NCI-H345 (cell line): ENCODE measurements around the gene EPHA4.

Experiments
- DNase-seq: peaks from one replicate; lab custom pipeline; 2025; lab: John Stamatoyannopoulos, UW

Gene EPHA4

GRCh38 chr2:221572219-221572820 is at the start of gene EPHA4:
Gene EPHA4 (minus strand): TSS chr2:221572304. CDS start chr2:221572248, 56 bp downstream.
- peak; percentile 93 for DNase-seq

GRCh38 chr2:221618007-221618406 is 45.9 kb upstream of the EPHA4 start:
- DNase-seq: no peak

- DNase-seq: no peak
Measured at GRCh38 chr2:221616561-221616960, 44.5 kb upstream of the EPHA4 start.

DNA sequence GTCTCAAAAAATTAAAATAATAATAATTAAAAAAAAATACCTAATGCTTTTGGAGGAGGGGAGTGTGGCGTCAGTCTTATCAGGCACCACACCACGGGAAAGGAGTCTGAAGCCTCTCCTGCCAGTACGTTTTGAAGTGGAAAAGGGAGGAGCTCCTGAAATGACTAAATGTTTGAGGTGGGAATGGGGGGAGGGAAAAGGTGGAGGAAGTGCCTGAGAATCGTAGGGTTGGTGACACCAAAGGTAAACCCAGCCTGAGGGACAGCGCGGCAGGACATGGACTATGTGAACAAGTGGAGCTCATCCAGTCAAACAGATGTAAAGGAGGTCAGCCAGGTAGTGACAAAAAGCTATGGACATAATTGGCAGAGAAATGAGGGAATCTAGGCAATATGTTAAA is 42.2 kb upstream of the EPHA4 start:
- DNase-seq: no peak

- no peak for DNase-seq
Measured at GRCh38 chr2:221612800-221613199, 40.7 kb upstream of the EPHA4 start.

DNA sequence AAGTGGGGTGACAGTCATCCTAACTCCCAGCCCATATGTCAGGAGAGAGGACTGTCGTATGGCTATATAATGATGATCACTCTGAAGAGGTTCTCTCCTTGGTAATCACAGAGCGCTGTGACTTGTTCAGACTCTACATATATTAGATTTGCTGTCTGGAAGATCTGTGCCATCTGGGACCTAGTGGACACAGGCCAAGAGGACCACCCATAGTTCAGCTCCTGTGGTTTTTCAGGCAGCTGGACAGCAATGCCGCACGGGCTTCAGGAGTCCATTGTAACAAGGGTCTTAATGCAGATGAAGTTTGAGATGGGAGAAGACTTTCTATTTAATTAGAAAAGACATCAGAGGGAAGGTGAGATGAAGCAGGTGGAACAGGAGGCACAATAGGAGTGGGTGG is 40.1 kb upstream of the EPHA4 start:
- no peak for DNase-seq

DNA sequence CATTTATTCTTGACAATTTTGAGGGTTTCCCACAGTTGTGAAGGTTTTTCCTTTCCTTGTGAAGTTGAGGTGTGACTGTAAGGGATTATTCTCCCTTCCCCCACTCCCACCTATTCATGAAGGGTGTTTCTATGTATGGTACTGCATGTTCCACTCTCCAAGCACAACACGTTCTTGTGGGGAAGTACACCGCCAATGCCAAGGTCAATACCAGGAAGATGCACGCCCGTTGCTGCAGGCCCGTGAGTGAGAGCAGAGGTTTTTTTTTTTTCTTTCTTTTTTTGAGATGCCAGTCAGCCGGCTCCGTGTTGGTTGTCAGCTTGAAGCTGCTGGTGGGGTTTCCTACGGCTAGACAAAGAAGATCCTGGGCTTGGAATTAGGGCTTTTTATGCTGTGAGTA is 38.6 kb upstream of the EPHA4 start:
- no peak for DNase-seq

GRCh38 chr2:221610255-221610654 is 38.2 kb upstream of the EPHA4 start:
- no peak for DNase-seq

DNA sequence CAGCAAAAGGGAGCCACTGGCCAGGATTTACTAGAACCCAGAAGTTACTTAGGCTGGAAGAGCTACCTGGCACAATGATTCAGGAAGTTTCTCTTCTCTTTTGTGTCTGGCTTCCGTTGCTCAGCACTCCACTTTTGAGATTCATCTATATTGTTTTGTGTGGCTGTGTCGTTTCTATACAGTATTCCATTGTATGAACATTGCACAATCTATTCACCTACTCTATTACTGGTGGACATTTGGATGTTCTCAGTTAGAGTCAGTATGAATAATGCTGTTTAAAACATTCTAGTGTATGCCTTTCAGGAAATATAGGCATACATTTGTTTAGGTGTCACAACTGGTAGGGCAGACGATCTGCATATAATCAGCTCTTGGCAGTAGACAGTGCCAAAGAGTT is 36.3 kb upstream of the EPHA4 start:
- no peak for DNase-seq

DNA sequence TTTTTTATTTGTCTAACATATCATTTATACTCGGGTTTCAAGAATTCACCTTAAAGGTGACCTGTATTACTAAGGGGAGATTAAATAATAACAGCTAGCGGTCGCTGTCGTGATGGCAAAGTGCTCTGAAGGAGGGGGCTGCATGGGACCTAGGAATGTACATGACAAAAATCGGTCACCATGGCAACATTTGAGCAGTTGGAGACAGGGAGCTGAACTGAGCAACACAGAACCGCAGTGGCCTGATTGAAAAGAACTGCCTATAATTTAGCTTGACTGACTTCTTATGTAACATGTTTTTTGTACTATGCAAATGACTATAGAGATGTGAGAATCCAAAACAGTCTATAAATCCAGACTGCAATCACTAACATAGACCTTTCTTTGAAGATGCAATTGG is 34.3 kb upstream of the EPHA4 start:
- DNase-seq: no peak

- DNase-seq: no peak
Measured at GRCh38 chr2:221605751-221606240, 33.7 kb upstream of the EPHA4 start.

DNA sequence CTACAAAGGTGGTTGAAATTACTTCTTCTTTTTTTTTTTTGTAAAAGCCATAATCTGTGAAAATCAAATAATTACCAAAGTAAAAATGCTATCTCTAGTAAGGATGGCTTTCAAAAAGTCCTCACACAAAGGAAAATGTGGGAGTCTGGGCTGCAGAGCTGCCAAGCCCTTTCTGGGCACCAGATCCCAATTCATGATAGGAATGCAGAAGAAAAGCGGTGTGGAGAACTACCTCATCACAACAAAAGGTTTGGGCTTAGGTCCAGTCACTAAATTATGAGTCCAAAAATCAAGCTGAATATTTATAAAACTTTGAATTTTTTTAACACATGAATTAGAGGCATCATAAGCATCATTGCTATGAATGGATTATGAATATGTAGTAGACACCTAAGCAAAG is 30.8 kb upstream of the EPHA4 start:
- DNase-seq: no peak

DNA sequence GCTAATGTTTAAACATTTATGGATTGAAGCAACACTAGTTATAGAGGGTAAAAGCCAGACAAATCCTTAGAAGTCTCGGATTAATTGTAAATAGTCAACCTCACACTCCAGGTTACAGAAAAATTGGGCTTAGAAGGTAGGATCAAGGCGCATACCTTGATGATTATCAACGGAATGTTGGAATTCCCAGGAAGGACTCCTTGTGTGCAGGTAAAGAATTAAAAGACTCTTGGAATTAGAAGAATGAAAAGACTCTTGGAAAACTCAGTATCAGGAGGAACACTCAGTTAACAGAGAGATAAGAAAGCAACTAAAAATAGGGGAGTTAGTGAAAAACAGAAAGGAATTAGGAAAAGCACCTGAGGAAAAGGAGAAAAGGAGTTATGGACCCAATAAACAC is 29.3 kb upstream of the EPHA4 start:
- DNase-seq: no peak

- no peak for DNase-seq
Measured at GRCh38 chr2:221600388-221600787, 28.3 kb upstream of the EPHA4 start.

- DNase-seq: no peak
Measured at GRCh38 chr2:221596192-221596591, 24.1 kb upstream of the EPHA4 start.

- DNase-seq: no peak
Measured at GRCh38 chr2:221590861-221591365, 18.8 kb upstream of the EPHA4 start.

DNA sequence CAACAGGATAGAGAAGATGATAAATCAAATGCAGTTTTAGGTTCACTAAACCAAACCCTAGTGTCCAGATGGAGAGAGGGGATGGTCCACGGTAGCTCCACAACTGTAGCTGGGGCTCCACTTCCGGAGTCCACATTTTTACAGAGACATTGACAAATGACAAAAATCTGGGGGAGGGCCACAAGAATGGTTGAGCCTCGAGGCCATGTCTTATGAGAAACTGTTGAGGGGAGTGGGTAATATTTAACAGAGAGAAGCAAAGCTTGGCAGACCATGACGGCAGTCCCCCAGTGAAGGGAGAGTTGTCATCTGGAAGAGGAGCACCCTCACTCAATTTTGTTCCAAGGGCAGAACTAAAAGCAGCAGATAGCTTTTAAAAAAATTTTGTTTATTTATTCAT is 17.6 kb upstream of the EPHA4 start:
- no peak for DNase-seq

DNA sequence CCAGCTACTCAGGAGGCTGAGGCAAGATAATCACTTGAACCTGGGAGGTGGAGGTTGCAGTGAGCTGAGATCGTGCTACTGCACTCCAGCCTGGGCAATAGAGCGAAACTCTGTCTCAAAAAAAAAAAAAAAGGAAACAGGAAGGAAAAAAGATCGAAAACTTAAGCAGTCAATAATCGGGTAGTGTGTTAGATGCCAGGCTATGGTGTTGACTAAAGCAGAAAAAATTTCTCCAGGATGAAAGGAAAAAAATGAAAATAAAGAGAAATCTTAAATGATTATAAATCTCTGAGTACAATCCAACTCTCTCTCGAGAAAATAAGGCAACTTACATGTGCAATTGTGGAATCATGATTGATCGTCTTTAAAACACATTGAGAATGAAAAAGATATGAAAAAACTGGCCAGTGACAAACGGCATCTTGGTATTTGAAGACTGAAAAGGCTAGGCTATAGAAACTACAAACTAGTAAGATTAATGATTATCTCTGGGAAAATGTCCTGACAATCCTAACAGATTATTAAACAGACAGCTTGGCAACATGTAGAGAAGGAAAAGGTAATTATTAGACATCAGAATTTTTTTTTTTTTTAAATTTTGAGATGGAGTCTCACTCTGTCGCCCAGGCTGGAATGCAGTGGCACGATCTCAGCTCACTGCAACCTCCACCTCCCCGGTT is 16.3 kb upstream of the EPHA4 start:
- DNase-seq: no peak

- DNase-seq: no peak
Measured at GRCh38 chr2:221581986-221582385, 9.9 kb upstream of the EPHA4 start.

GRCh38 chr2:221574231-221574570 is 2.1 kb upstream of the EPHA4 start:
- no peak for DNase-seq

DNA sequence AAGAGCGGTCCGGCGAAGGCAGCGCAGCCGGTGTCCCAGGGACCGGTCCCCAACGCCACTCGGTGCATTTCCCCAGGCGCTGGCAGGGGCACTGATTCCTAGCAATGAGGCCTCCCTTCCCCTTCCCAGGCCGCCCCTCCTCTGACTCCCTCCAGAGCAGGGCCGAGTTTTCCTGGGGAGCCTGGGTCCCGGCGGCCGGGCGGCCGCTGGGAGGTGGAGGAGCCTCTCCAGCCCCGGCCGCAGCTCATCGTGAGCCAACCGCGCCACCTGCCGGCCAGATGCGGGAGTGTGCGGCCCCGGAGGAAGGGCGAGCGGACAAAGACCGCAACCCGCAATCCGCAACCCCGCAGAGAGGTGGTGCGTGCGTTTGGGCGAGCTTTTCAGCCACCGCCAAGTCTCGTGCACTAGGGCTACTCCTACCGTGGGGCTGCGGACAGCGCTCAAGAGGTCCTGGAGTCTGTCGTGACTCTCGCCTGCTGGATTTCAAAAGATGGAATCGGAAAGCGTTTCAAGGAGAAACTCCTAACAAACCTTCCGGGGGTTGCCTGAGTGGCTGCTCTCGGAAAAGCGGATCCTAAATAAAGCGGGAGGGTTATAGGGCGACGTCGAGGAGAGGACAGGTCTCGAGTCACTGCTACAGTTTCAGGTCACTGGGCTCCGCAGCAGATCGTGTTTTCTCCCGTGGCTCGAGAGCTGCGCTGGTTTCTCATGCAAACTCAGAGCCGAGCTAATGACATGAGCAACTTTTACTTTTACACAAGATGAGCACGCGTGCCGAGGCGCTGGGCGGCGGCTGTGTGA is 1.5 kb upstream of the EPHA4 start:
- peak; percentile 91 for DNase-seq

DNA sequence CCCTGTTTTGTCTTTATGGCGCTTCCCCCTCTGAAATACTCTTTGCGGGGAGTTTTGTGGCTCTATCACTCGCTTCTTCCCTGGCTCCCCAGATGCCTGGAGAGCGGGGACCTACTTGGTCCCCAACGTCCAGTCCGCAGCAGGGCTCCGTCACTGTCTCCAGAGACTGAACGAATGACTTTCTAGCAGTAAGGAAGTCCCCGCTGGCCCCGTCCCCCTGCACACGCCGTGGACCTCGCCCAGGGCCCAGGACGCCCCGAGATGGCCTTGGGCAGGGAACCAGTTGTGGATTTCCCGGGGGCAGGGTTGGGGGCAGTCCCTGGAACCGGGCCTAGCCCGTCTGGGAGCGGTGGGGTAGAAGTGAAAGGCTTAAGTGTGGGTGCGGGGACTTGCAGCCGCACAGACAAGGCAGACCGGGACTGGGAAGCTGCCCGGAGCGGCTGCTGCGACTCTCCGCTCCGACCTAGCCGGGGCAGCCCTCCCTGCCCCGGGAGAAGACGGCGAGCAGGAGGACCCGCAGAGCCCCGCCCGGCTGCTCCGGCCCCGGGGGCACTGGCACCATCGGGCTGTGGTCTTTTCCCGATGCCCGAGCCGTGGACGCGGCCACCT is 821 bp upstream of the EPHA4 start:
- peak; percentile 75 for DNase-seq
